ENCODE data around the gene VTCN1. TPM values are rescaled to one million over a fixed set of nuclear protein-coding genes. Genes with fewer than 3 reads are reported as not detected.
"Not testable (repeated sequence)": the region's sequence is repeated elsewhere in the genome, so short reads cannot be mapped to it uniquely, and the experiment has no call there.

VTCN1 gene
- total and polyA plus RNA-seq, 9 donors: 0.04 to 2.0 (median 0.11) TPM; not detected in 1

GRCh38 chr1:117171900-117172511 is 38.7 kb downstream of the VTCN1 start:
- Histone ChIP-seq H3K4me1 (ENCODE audit: control insufficient read depth, insufficient read depth, low read length) (no peaks in the 10 kb centered on the region), H3K4me3 (ENCODE audit: low read length) (no peak overlapping the region), H3K27me3 (ENCODE audit: control insufficient read depth, insufficient read depth, low read length) (no peaks in the 10 kb centered on the region), H3K27ac (ENCODE audit: low read length) (no peak overlapping the region), H3K9me3 (replicated peaks; ENCODE audit: control insufficient read depth, low read depth, low read length) (no peaks in the 10 kb centered on the region), H3K36me3 (ENCODE audit: control insufficient read depth, insufficient read depth, low read length) (no peaks in the 10 kb centered on the region)
- DNase-seq: no peak
- 87% methylated on average over 15 of the region's 18 CpGs for WGBS (ENCODE audit: insufficient coverage)

- Histone ChIP-seq H3K36me3 (ENCODE audit: control insufficient read depth, insufficient read depth, low read length) (no peaks in the 10 kb centered on the region), H3K27ac (ENCODE audit: low read length) (no peak overlapping the region), H3K4me1 (ENCODE audit: control insufficient read depth, insufficient read depth, low read length) (no peaks in the 10 kb centered on the region), H3K27me3 (ENCODE audit: control insufficient read depth, insufficient read depth, low read length) (no peaks in the 10 kb centered on the region), H3K4me3 (ENCODE audit: low read length) (no peak overlapping the region), H3K9me3 (replicated peaks; ENCODE audit: control insufficient read depth, low read depth, low read length) (no peaks in the 10 kb centered on the region)
- DNase-seq: no peak
- WGBS (ENCODE audit: insufficient coverage): no CpG with 5 or more reads among the region's 4 CpGs
Observed at GRCh38 chr1:117169871-117170596, 40.7 kb downstream of the VTCN1 start.

- H3K27me3 ChIP-seq (ENCODE audit: control insufficient read depth, insufficient read depth, low read length): no peaks in the 10 kb centered on the region
- no peak overlapping the region for H3K27ac ChIP-seq (ENCODE audit: low read length)
- H3K36me3 ChIP-seq (ENCODE audit: control insufficient read depth, insufficient read depth, low read length): no peaks in the 10 kb centered on the region
- H3K4me1 ChIP-seq (ENCODE audit: control insufficient read depth, insufficient read depth, low read length): peaks cover 11% of the 10 kb centered on the region
- no peak for DNase-seq
- no peak overlapping the region for H3K4me3 ChIP-seq (ENCODE audit: low read length)
- H3K9me3 ChIP-seq (replicated peaks; ENCODE audit: control insufficient read depth, low read depth, low read length): no peaks in the 10 kb centered on the region
Observed at GRCh38 chr1:117167402-117167801, 43.3 kb downstream of the VTCN1 start.

- H3K9me3 ChIP-seq (replicated peaks; ENCODE audit: control insufficient read depth, low read depth, low read length): no peaks in the 10 kb centered on the region
- H3K27me3 ChIP-seq (ENCODE audit: control insufficient read depth, insufficient read depth, low read length): no peaks in the 10 kb centered on the region
- no peaks in the 10 kb centered on the region for H3K36me3 ChIP-seq (ENCODE audit: control insufficient read depth, insufficient read depth, low read length)
- no peak overlapping the region for H3K27ac ChIP-seq (ENCODE audit: low read length)
- WGBS (ENCODE audit: insufficient coverage): no CpG with 5 or more reads among the region's 2 CpGs
- DNase-seq: no peak
- H3K4me3 ChIP-seq (ENCODE audit: low read length): no peak overlapping the region
- peaks cover 11% of the 10 kb centered on the region for H3K4me1 ChIP-seq (ENCODE audit: control insufficient read depth, insufficient read depth, low read length)
Observed at GRCh38 chr1:117166076-117166475, 44.7 kb downstream of the VTCN1 start.

- Histone ChIP-seq H3K27me3 (ENCODE audit: control insufficient read depth, insufficient read depth, low read length) (no peaks in the 10 kb centered on the region), H3K4me3 (ENCODE audit: low read length) (no peak overlapping the region), H3K4me1 (ENCODE audit: control insufficient read depth, insufficient read depth, low read length) (peaks cover 11% of the 10 kb centered on the region), H3K36me3 (ENCODE audit: control insufficient read depth, insufficient read depth, low read length) (no peaks in the 10 kb centered on the region), H3K27ac (ENCODE audit: low read length) (no peak overlapping the region), H3K9me3 (replicated peaks; ENCODE audit: control insufficient read depth, low read depth, low read length) (no peaks in the 10 kb centered on the region)
- DNase-seq: no peak
- WGBS (ENCODE audit: insufficient coverage): no CpG with 5 or more reads among the region's 4 CpGs
Observed at GRCh38 chr1:117164209-117164608, 46.5 kb downstream of the VTCN1 start.

- H3K36me3 ChIP-seq (ENCODE audit: control insufficient read depth, insufficient read depth, low read length): no peaks in the 10 kb centered on the region
Observed at GRCh38 chr1:117162816-117163215, 47.9 kb downstream of the VTCN1 start.

GRCh38 chr1:117161887-117162286 is 48.8 kb downstream of the VTCN1 start:
- Histone ChIP-seq H3K4me3 (ENCODE audit: low read length) (no peak overlapping the region), H3K27me3 (ENCODE audit: control insufficient read depth, insufficient read depth, low read length) (no peaks in the 10 kb centered on the region)
- WGBS (ENCODE audit: insufficient coverage): 17% methylated on average over 1 of the region's 1 CpG

More at GRCh38 chr1:117162816-117163215, 47.9 kb downstream of the VTCN1 start:
- Histone ChIP-seq H3K4me1 (ENCODE audit: control insufficient read depth, insufficient read depth, low read length) (peaks cover 11% of the 10 kb centered on the region), H3K4me3 (ENCODE audit: low read length) (no peak overlapping the region), H3K27ac (ENCODE audit: low read length) (no peak overlapping the region), H3K27me3 (ENCODE audit: control insufficient read depth, insufficient read depth, low read length) (no peaks in the 10 kb centered on the region), H3K9me3 (replicated peaks; ENCODE audit: control insufficient read depth, low read depth, low read length) (no peaks in the 10 kb centered on the region)
- peak; percentile 51 for DNase-seq
- WGBS (ENCODE audit: insufficient coverage): 60% methylated on average over 6 of the region's 6 CpGs

GRCh38 chr1:117151305-117151704 is 59.4 kb downstream of the VTCN1 start:
- H3K9me3 ChIP-seq (replicated peaks; ENCODE audit: control insufficient read depth, low read depth, low read length); H3K36me3 ChIP-seq (ENCODE audit: control insufficient read depth, insufficient read depth, low read length); H3K4me3 ChIP-seq (ENCODE audit: low read length); H3K27ac ChIP-seq (ENCODE audit: low read length); DNase-seq; H3K27me3 ChIP-seq (ENCODE audit: control insufficient read depth, insufficient read depth, low read length): not testable (repeated sequence)
- WGBS (ENCODE audit: insufficient coverage): no CpG with 5 or more reads among the region's 5 CpGs
- H3K4me1 ChIP-seq (ENCODE audit: control insufficient read depth, insufficient read depth, low read length): peaks cover 14% of the 10 kb centered on the region

More at GRCh38 chr1:117161887-117162286, 48.8 kb downstream of the VTCN1 start:
- Histone ChIP-seq H3K27ac (ENCODE audit: low read length) (no peak overlapping the region), H3K4me1 (ENCODE audit: control insufficient read depth, insufficient read depth, low read length) (peaks cover 11% of the 10 kb centered on the region), H3K9me3 (replicated peaks; ENCODE audit: control insufficient read depth, low read depth, low read length) (no peaks in the 10 kb centered on the region), H3K36me3 (ENCODE audit: control insufficient read depth, insufficient read depth, low read length) (no peaks in the 10 kb centered on the region)
- DNase-seq: no peak

GRCh38 chr1:117150316-117150715 is 60.4 kb downstream of the VTCN1 start:
- H3K9me3 ChIP-seq (replicated peaks; ENCODE audit: control insufficient read depth, low read depth, low read length): no peaks in the 10 kb centered on the region
- no CpG with 5 or more reads among the region's 2 CpGs for WGBS (ENCODE audit: insufficient coverage)
- no peak overlapping the region for H3K4me3 ChIP-seq (ENCODE audit: low read length)
- DNase-seq: no peak
- H3K27ac ChIP-seq (ENCODE audit: low read length): no peak overlapping the region
- no peaks in the 10 kb centered on the region for H3K27me3 ChIP-seq (ENCODE audit: control insufficient read depth, insufficient read depth, low read length)
- peaks cover 14% of the 10 kb centered on the region for H3K4me1 ChIP-seq (ENCODE audit: control insufficient read depth, insufficient read depth, low read length)
- no peaks in the 10 kb centered on the region for H3K36me3 ChIP-seq (ENCODE audit: control insufficient read depth, insufficient read depth, low read length)

- H3K36me3 ChIP-seq (ENCODE audit: control insufficient read depth, insufficient read depth, low read length): no peaks in the 10 kb centered on the region
- peak overlapping the region; percentile 55 for H3K27ac ChIP-seq (ENCODE audit: low read length)
- H3K27me3 ChIP-seq (ENCODE audit: control insufficient read depth, insufficient read depth, low read length): no peaks in the 10 kb centered on the region
- H3K9me3 ChIP-seq (replicated peaks; ENCODE audit: control insufficient read depth, low read depth, low read length): no peaks in the 10 kb centered on the region
- peaks cover 14% of the 10 kb centered on the region for H3K4me1 ChIP-seq (ENCODE audit: control insufficient read depth, insufficient read depth, low read length)
- H3K4me3 ChIP-seq (ENCODE audit: low read length): no peak overlapping the region
- no CpG with 5 or more reads among the region's 5 CpGs for WGBS (ENCODE audit: insufficient coverage)
- no peak for DNase-seq
Observed at GRCh38 chr1:117147856-117148588, 62.7 kb downstream of the VTCN1 start.

Data from muscle of leg (tissue), 11 donors.